ENCODE results near the gene BCL10.

BCL10 gene

DNA sequence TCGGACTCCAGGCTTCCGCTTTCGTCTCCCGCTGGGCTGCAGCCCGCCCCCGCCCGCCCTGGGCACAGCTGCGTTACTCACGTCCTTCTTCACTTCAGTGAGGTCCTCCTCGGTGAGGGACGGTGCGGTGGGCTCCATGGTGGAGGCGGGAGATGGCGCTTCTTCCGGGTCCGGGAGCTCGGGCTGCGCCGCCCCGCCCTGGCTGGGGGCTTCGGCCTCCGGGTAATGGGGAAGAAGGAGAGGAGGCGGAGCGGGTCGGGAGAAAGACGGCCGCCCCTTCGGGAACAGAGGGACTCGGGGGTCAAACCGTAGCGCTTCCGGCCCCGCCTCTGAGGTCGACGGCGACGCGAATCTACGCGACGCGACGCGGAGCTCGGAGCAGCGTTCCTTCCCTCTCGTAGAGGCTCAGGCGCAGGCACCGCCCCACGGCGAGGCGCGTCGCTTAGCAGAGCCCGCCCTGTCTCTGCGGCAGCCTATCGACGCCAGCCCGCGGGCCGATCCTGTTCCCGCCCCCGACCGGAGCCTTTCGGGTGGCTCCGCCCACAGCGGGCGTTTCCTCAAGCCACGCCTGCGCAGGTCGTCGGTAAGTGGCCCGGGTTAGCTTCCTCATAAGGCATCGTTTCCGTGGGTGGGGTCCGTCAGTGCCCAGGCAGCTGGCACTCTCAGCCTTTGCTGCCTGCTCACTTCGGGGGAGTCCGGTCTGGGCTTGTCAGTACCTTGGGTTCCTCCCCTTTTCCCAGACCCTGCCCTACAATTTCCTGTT, at the start of gene BCL10:
Gene BCL10 (minus strand): TSS at position 418 of the 763 bp plus-strand sequence. CDS start 280 bp downstream, at position 138.
- DNase-seq = peak; percentile 99

DNA sequence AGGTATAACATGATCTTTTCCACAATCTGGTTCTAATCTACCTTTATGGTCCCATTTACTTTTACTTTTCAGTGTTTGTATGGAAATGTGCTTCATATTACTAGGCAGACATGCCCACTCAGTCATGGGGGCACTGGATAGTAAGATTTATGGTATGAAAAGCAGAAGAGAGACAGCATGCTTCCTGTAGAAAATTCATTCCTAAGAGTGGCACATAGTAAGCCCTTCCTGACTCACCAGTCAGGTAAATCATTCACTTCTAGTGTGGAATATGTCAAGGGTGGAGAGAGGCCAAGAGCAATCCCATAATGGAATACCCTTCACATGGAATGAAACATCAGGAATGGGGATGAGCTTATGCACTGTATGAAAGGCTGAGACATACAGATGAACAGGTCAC, 49.5 kb upstream of the BCL10 start:
- no peak for DNase-seq

GRCh38 chr1:85323770-85324169, 47.3 kb upstream of the BCL10 start:
- DNase-seq = no peak

DNA sequence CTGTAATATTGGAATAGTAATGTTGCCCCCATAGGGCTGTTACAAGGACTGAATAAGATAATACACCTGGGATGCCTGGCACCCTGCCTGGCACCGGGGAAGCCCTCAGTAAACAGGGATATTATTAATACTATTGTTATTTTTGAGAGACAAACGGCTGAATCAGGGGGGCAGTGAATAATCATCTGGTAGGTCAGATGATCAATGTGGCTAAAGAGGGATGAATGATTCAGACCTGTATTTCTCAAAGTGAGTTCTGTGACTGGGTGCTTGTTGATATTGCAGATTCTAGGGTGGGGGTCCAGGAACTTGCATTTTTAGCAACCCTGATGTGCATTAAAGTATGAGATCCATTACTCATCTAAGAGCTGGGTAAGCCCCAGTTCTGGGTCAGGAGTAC, 46.2 kb upstream of the BCL10 start:
- DNase-seq = no peak

- no peak for DNase-seq
Measured at GRCh38 chr1:85321237-85321964, 45.0 kb upstream of the BCL10 start.

DNA sequence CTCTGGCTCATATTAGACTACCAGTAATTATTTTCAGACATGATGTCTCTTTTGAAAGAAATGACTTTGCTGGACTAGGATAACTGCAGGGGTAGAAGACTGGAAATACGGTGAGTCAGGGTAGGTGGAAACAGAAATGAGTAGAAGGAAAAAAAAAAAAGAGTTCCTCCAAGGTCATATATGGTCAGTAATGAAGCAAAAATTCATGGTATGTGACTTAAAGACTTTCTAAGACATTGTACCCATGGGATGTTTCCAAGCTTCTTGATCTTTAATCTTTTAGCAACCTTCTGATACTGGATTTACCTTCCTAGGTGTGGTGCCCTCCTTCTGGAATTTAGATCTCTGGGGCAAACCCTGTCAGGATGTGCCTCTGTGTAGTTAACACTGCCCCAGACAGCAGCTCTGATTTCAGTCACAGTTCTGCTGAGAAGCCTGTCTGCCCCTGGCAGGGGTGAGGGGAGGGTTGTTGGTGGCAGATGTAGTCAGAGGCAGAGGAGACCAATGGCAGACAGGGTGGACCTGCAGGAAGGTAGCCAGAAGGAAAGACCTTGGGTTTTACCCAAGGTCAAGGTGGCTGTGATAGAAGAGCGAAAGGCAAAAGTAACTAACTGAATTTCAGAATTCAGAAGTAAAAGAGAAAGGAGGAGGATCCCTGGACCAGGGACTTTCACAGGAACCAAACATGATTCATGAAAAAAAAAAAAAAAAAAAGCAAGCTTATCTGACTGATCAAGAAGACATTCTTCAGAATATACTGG, 44.1 kb upstream of the BCL10 start:
- no peak for DNase-seq

- no peak for DNase-seq
Measured at GRCh38 chr1:85319931-85320330, 43.5 kb upstream of the BCL10 start.

- DNase-seq = no peak
Measured at GRCh38 chr1:85319491-85319890, 43.1 kb upstream of the BCL10 start.

GRCh38 chr1:85318217-85318616, 41.8 kb upstream of the BCL10 start:
- no peak for DNase-seq

GRCh38 chr1:85317560-85317959, 41.1 kb upstream of the BCL10 start:
- DNase-seq = no peak

DNA sequence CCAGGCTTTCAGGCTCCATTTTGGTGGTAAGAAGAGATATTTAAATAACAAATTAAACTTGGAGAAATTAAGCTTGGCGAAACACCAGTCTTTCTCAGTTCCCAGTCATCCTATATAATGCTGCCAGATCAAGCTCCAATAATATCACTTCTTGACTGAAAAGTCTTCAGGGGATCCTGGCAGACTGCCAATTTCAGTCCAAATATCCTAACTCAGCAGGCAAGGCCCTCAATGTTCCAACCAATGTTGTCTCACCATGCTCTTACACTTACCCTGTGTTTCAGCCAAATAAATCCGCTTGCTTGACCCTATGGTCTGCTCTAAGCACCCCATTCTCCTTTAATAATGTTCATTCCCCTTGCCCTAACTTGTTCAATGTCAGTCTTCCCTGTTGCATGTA, 39.9 kb upstream of the BCL10 start:
- DNase-seq = no peak

GRCh38 chr1:85315789-85316188, 39.4 kb upstream of the BCL10 start:
- no peak for DNase-seq

DNA sequence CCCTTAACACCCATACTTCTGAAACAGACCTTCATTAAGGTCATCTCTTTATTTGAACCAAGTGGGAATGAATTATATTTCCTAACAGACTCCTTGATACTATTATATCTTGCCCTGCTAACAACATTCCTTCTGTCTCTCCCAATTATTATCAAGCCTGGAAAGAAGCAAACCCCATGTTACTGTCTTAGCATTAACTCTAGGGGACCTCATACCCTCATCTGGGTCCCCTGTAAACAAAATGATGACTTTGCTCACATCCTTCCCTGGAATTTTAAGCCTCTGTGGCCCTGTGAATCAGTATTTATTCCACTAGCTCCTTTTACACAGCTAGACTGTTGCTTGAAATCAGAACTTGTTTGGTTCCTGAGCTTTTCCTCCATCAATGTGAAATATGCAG, 38.3 kb upstream of the BCL10 start:
- no peak for DNase-seq

GRCh38 chr1:85313888-85314696, 37.7 kb upstream of the BCL10 start:
- DNase-seq = peak; percentile 56

GRCh38 chr1:85311818-85312217, 35.4 kb upstream of the BCL10 start:
- DNase-seq = no peak

DNA sequence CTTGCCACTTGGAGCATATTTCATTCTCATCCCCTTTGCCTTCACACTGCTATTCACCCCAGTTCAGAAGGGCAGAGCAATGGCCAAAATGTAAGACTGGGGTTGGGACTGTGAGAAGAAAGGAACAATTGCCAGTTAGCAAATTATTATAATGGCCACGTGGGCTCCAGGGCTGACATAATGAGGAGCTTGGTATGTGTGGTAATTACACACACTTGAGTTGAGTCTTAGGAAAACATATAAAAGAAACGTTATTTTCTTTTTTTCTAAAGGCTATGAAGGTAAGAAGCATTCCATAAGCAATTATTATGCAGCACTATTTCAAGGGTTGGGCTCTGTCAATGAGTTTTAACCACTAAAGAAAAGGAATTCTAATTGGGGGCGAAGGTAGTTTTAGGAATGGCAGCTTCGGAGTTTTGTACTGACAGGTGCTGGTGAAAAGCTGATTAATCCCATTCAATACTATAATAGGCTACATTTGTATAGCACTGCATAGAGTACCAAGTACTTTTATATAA, 32.5 kb upstream of the BCL10 start:
- no peak for DNase-seq

DNA sequence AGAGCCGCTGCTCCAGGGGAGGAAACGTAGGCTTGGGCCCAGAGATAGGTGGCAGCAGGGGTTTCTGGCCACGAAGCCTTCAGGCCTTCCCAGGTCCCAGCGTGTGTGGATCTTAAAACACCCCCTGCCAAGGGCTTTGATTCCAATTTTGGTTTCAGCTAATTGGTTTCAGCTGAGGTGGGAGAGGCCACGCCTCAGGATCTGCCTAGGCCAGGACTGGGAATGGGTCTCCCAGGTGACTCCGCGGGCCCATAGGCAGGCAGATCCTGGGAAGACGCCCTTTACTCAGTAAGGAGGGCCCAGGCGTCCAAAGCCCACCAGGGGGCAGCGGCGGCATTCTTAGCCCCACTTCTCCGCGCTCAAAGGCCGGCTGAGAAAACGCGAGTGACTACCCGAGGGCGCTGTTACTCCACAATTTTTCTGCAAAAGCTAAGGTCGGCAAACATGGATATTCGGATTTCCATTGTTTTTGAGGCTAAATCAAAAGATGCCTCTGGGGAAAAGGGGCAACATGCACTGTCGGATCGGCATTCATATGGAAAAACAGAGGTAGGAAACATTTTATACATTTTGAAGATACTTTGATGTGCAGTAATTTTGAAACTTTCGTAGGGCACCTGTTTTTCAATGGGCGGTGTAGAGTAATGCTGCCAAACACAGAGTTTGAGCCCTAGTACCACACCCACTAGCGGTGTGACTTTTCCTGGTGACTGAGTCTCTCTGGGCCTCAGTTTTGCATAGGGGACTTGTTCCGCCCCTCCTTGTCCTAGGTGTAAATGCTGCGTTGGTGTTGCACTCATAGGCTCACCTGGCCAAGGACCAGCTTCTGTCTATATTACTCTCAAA, 31.8 kb upstream of the BCL10 start:
- peak; percentile 34 for DNase-seq

DNA sequence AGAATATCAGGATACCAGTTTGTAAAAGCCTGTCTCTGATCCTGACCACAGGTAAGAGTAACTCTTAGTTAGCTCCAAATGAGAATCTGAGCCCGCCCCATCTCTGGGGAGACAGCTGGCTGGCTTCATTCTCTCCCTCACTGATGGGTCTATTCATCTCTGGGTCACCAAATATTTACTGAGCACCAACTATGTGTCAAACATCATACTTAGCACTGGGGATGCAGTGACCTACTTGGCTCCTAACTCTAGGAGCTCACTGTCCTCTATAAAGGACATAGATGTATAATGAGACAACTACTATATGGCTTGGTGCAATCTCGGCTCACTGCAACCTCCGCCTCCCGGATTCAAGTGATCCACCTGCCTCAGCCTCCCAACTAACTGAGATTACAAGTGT, 29.8 kb upstream of the BCL10 start:
- DNase-seq = no peak

DNA sequence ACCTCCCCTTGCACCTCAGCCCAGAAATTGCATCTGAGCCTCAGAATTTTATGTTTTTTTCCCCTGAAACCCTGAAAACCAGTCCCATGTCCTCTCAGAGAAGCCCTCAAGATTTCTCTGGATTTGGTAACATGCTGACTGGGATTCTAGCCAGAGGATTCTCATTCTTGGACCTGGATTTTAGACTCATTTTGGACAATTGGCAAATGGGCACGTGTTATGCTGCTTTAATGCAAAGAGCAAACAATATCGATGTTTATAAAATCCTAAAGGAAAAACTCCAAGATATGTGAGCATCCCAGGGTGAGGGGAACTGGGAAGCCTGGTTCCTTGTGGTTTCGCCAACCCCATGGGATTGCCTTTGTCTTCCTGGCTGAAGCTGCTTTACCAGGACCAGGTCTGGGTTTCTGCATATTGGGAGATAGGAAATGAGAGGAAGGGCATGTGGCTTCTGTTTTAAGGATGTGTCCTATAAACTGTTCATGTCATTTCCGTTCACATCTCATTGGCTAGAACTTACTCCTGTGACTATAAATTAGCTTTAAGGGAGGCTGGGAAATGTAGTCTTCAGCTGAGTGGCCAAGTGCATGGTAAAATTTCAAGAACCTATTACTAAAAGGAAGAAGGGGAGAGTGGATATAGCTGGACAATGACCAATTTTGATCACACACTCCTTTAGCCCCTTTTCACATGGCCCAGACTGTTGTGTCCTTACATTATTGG, 27.2 kb upstream of the BCL10 start:
- DNase-seq = no peak

- DNase-seq = no peak
Measured at GRCh38 chr1:85300140-85300539, 23.7 kb upstream of the BCL10 start.
